Uterine smooth muscle cell (primary cell): ENCODE data around the gene SHROOM1. TPM values are rescaled to one million over a fixed set of nuclear protein-coding genes. Genes with fewer than 3 reads are reported as not detected.

Experiments
- total RNA-seq: library from RNA; depleted of rRNA; stranded (reverse); fragments of >200 nt; gene quantifications from 2 replicates; pipeline ENCODE4 v1.2.3, GENCODE V29; 2014

The SHROOM1 gene
- 3.9 and 6.3 TPM in 2 replicates for total RNA-seq

GRCh38 chr5:132830436-132831094 is at the start of gene SHROOM1:
SHROOM1 (minus strand) TSS chr5:132830647; CDS start chr5:132826140, 4,507 bp downstream.

GRCh38 chr5:132873119-132873929 is 42.9 kb upstream of the SHROOM1 start, which contains the start of gene LEAP2:
LEAP2 (plus strand) TSS chr5:132873668; CDS start chr5:132873695, 27 bp downstream.

GRCh38 chr5:132866342-132867045 is 36.0 kb upstream of the SHROOM1 start, which contains the start of the genes GDF9 and UQCRQ:
GDF9 (minus strand) TSS chr5:132866469; CDS start chr5:132864533, 1,936 bp downstream.
UQCRQ (plus strand) TSS chr5:132866642; CDS start chr5:132866882, 240 bp downstream.

GRCh38 chr5:132812781-132813598 is 17.5 kb downstream of the SHROOM1 start, which contains the start of gene SOWAHA:
SOWAHA (plus strand) TSS chr5:132813302; CDS start chr5:132813622, 320 bp downstream.

GRCh38 chr5:132777209-132778069 is 53.0 kb downstream of the SHROOM1 start, which contains the start of gene SEPTIN8:
SEPTIN8 (minus strand) TSS chr5:132777239; CDS start chr5:132777137, 102 bp downstream.

Other genes starting within 250 kb of the SHROOM1 start
- gene IL13, start 172.5 kb downstream of the SHROOM1 start, total RNA-seq = not detected in 2 replicates
- not detected in 2 replicates for gene IL4, start 156.7 kb downstream of the SHROOM1 start, total RNA-seq
- gene KIF3A, start 93.1 kb downstream of the SHROOM1 start, total RNA-seq = 14.9 and 15.9 TPM in 2 replicates
- gene CCNI2, start 83.2 kb downstream of the SHROOM1 start, total RNA-seq = not detected in 2 replicates
- 51.2 and 55.6 TPM in 2 replicates for gene SEPTIN8, start 53.4 kb downstream of the SHROOM1 start, total RNA-seq
- under 0.01 TPM in 1 of 2 replicates, not detected in the other for gene SOWAHA, start 17.3 kb downstream of the SHROOM1 start, total RNA-seq
- gene GDF9, start 35.8 kb upstream of the SHROOM1 start, total RNA-seq = 0.11 and 0.12 TPM in 2 replicates
- 83.0 and 115 TPM in 2 replicates for gene UQCRQ, start 36.0 kb upstream of the SHROOM1 start, total RNA-seq
- gene LEAP2, start 43.0 kb upstream of the SHROOM1 start, total RNA-seq = 0.11 and 0.12 TPM in 2 replicates
- gene AFF4, start 133.0 kb upstream of the SHROOM1 start, total RNA-seq = 50.0 and 56.4 TPM in 2 replicates
- gene ZCCHC10, start 195.9 kb upstream of the SHROOM1 start, total RNA-seq = 7.2 and 12.3 TPM in 2 replicates
- gene HSPA4, start 221.4 kb upstream of the SHROOM1 start, total RNA-seq = 168 and 209 TPM in 2 replicates